Heart left ventricle (tissue), 16 donors: ENCODE results near the gene SMLR1. TPM values are rescaled to one million over a fixed set of nuclear protein-coding genes. Genes with fewer than 3 reads are reported as not detected.
A peak's percentile ranks its signal among the peaks of the same experiment; 100 is the strongest.

ENCODE experiments used
- ATAC-seq, 4 donors: fragments of 200-7000 bp; cut with Tn5 transposase; one replicate each; pipeline ENCODE4 v1.9.1; 2020 to 2022; ENCODE audit warnings: moderate library complexity in 4 of 4, mild to moderate bottlenecking in 3 of 4, moderate number of reproducible peaks in 1 of 4
- DNase-seq, 5 donors: peaks; one replicate each; pipeline ENCODE4 v3.0.0-alpha.2; 2020
- H3K27ac ChIP-seq, 12 donors: fragments of 200-600 bp; sonication (generic) in 4 of 12; one replicate each; pipeline versions ENCODE4 v1.5.0 to v1.8.0; 2016 to 2022; ENCODE audit warnings: mild to moderate bottlenecking in 2 of 12
- H3K27me3 ChIP-seq, 9 donors: fragments of 200-600 bp; sonication (generic) in 2 of 9; one replicate each; pipeline versions ENCODE4 v1.5.1 to v1.8.0; 2016 to 2022; ENCODE audit warnings: mild to moderate bottlenecking in 3 of 9
- H3K36me3 ChIP-seq, 9 donors: fragments of 200-600 bp; sonication (generic) in 2 of 9; one replicate each; pipeline versions ENCODE4 v1.5.0 to v1.8.0; 2018 to 2022; ENCODE audit warnings: mild to moderate bottlenecking in 2 of 9
- H3K4me1 ChIP-seq, 12 donors: fragments of 200-600 bp; sonication (generic) in 4 of 12; one replicate each; pipeline versions ENCODE4 v1.5.0 to v1.8.0; 2016 to 2022; ENCODE audit warnings: mild to moderate bottlenecking in 3 of 12
- H3K4me3 ChIP-seq, 12 donors: fragments of 200-600 bp; sonication (generic) in 4 of 12; one replicate each; pipeline versions ENCODE4 v1.5.0 to v1.8.0; 2017 to 2022; ENCODE audit warnings: mild to moderate bottlenecking in 9 of 12, moderate library complexity in 4 of 12
- H3K9me3 ChIP-seq, 12 donors: fragments of 200-600 bp; sonication (generic) in 4 of 12; one replicate each; pipeline versions ENCODE4 v1.5.0 to v1.8.0; 2016 to 2022; ENCODE audit warnings: mild to moderate bottlenecking in 1 of 12
- POLR2A ChIP-seq, 2 donors: fragments of 450-650 bp; IDR thresholded peaks; one replicate each; pipeline ENCODE4 v1.6.1; 2017; ENCODE audit warnings: antibody characterized with exemption in 2 of 2, mild to moderate bottlenecking in 2 of 2, moderate library complexity in 2 of 2
- WGBS, 4 donors: extraction: QIAGEN DNeasy Blood & Tissue Kit in 2 of 4; methylation state at CpG; one replicate each; pipeline versions ENCODE4 v1.1.5 to v1.1.7; 2013 to 2018; 5-methylcytosine and 5-hydroxymethylcytosine counted together
- intact Hi-C, 10 donors: fragments of 100-400 bp; cut with DNase I; formaldehyde crosslinking; loops; one replicate each; pipeline versions ENCODE4 v1.11.1 to v1.14.2; 2022
- polyA plus RNA-seq, 2 donors: library from polyadenylated mRNA; stranded (reverse); fragments of 200-250 nt; gene quantifications; one replicate each; pipeline ENCODE4 v1.2.3, GENCODE V29; 2013
- total RNA-seq, 9 donors: library from RNA; depleted of rRNA in 2 of 9; stranded (reverse); fragments of >200 nt in 2 of 9; fragmentation: NEBNext Ultra II Directional in 3 of 9; extraction: Animal tissue kit (Norgen Biotek cat#: 25700) in 3 of 9; gene quantifications; one replicate each; pipeline versions ENCODE4 v1.1.0 to v1.2.4, GENCODE V29; 2016 to 2023
- TF ChIP-seq, protein P1 (sequence below), 12 donors: fragments of 200-600 bp; sonication (generic) in 4 of 12; IDR thresholded peaks; one replicate each; pipeline versions ENCODE4 v1.5.0 to v1.8.0; 2018 to 2022; ENCODE audit warnings: antibody characterized with exemption in 12 of 12, mild to moderate bottlenecking in 5 of 12
- donor health status: ischemic (EF 13 %, LVEDD 7.1; RV severe dilation, severe dysfunction).
- donor health status: healthy with polysubstance abuse.
- donor health status: DM: no; HTN: yes; CAD: no.
- donor health status: DM: no; HTN: no; CAD: no.
- donor health status: ischemic (EF 25% LVEDD 6.9; RV normal size, moderate dysfunction).
- donor health status: ischemic (EF 25% LVEDD 5.7; RV mildly dilated, moderate dysfunction).
- donor health status: healthy.
- donor health status: DM: yes; HTN: yes; CAD: no.
- donor health status: ischemic (EF 35%, LVEDD 5.7; RV mildly dilated, moderate dysfunction).
- donor health status: nonischemic (EF 11% LVEDD 7.7; RV severe dilation, severe dysfunction).
- donor health status: DM: yes; HTN: yes; CAD: no.
- donor health status: PGD.
- donor health status: ischemic (EF 29% LVEDD 5.4; RV normal size, mild dysfunction).
- donor health status: nonischemic (EF 23%, LVEDD 6.1; RV moderate dilation, normal function).

SMLR1 gene
- total and polyA plus RNA-seq, 11 donors: not detected

DNA sequence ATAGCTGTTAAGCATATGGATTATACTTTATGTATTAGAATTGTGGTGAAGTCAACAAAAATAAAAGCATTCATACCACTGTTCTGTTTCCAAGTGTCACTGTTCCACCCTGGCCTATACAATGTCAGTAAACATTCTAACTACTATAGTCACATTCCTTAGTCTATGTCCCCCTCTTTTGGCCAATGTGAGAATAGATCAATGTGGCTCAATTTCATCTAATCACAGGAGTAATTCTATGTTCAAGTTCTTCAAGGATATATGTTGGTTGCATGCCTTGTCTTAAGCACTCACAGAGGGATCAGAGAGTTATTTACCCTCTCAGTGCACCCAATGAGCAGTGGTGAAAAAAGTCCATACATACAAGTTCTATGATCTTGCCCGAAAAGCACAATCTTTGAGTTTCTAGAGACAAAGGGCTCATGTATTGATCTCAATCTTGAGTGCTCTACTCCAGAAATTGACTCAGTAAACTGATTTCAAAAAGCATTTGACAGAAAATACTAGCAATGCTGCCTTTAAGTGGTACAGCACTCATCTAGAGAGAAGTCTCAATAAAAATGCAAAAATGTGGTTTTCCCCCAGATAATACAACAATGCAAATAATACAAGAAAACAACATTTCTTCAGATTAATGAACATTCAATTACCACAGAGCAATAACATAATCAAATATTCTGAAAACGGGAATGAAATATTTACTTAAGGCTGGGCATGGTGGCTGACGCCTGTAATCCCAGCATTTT lies 16.5 kb downstream of the SMLR1 start:
- TF ChIP-seq, protein P1, sequence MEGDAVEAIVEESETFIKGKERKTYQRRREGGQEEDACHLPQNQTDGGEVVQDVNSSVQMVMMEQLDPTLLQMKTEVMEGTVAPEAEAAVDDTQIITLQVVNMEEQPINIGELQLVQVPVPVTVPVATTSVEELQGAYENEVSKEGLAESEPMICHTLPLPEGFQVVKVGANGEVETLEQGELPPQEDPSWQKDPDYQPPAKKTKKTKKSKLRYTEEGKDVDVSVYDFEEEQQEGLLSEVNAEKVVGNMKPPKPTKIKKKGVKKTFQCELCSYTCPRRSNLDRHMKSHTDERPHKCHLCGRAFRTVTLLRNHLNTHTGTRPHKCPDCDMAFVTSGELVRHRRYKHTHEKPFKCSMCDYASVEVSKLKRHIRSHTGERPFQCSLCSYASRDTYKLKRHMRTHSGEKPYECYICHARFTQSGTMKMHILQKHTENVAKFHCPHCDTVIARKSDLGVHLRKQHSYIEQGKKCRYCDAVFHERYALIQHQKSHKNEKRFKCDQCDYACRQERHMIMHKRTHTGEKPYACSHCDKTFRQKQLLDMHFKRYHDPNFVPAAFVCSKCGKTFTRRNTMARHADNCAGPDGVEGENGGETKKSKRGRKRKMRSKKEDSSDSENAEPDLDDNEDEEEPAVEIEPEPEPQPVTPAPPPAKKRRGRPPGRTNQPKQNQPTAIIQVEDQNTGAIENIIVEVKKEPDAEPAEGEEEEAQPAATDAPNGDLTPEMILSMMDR (IDR thresholded peaks at IDR 0.05): peak in 9 of 12 donors; percentile 15 to 55 (median 40)
- no peak for TF ChIP-seq POLR2A (IDR thresholded peaks at IDR 0.05)

DNA sequence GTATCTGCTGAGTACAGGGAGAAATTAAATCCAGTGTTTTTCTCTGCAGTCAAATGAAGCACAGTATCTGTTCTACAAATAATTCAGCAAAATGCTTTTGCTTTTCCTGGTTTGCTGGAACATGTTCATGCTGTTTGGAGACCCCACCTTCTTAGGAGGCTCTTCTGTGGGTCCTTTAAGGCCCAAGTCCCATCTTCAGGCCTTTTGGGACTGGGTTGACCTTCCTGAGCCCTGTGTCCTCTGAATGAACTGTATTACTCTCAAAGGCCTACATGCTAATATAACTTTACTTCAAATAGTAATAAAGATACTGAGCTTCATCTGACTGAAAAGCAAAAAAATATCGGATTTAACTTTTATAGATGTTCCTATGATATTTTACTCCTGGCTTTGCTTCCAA lies 19.3 kb downstream of the SMLR1 start:
- WGBS, 4 donors: 69 to 83% (median 79%) methylated on average over 1 of the region's 1 CpG
- TF ChIP-seq, protein P1 (IDR thresholded peaks at IDR 0.05): no peak
- TF ChIP-seq POLR2A (IDR thresholded peaks at IDR 0.05): no peak
- H3K9me3 ChIP-seq: no peaks in the 10 kb centered on the region
- H3K4me1 ChIP-seq: peaks cover 0 to 37% (median 4%) of the 10 kb centered on the region in 12 donors
- no peak overlapping the region for H3K4me3 ChIP-seq
- intact Hi-C loops: loop anchor here in 6 of 10 donors (10.0 kb wide), 1 partner anchor 522 kb away; no protein-coding TSS in a partner anchor
- H3K27ac ChIP-seq: no peak overlapping the region
- peaks cover 0 to 10% (median 0%) of the 10 kb centered on the region in 9 donors for H3K36me3 ChIP-seq
- no peak for DNase-seq
- ATAC-seq: no peak
- H3K27me3 ChIP-seq: no peaks in the 10 kb centered on the region

More for the DNA sequence above, 16.5 kb downstream of the SMLR1 start:
- ATAC-seq (no peak), DNase-seq (no peak)
- Histone ChIP-seq H3K4me1 (peaks cover 0 to 38% (median 4%) of the 10 kb centered on the region in 12 donors), H3K27me3 (no peaks in the 10 kb centered on the region), H3K9me3 (no peaks in the 10 kb centered on the region), H3K27ac (no peak overlapping the region), H3K36me3 (peaks cover 0 to 28% (median 3%) of the 10 kb centered on the region in 9 donors), H3K4me3 (no peak overlapping the region)
- intact Hi-C loops: loop anchor here in 6 of 10 donors (10.0 kb wide), 1 partner anchor 519 kb away; no protein-coding TSS in a partner anchor
- WGBS, 4 donors: 78 to 87% (median 80%) methylated on average over 3 of the region's 3 CpGs

DNA sequence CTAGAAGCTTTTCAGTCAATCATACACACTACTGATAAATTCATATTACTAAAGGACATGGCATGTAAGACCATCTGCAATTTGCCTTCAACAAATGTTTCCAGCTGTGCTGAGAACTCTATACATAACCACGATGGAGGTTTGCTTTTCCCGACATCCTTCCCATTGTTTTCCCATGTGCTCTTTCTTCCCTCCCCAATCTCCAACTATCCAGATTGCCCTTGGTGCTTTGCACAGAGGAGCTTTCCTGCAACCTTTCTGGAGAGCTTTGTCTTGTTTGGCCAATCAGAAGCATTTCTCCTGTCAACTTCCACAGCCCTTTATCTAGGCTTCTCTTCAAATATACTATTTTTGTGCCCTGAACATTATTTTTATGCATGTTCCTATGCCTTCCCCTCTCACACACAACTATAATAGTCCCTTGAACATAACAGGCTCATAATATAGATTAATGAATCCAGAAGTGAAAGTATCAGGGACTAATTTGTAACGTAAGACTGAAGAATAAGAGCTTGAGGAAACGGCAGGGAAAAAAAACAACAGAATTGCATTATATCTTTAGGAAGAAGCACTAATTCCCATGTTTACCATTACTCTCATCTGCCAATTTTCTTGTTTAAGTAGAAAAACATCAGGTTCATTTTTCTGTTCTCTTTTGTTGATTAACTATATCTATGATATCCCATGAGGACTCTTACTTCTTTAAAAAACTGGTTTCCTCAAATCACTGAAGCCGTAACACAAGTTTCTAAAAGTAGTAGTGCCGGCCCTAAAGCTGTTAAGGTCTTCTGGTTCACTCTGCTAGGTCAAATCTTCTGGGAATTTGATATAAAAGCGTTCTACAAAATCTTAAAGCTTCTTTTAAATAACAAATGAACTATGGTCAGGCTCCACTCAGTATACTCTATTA lies 20.1 kb downstream of the SMLR1 start:
- Histone ChIP-seq H3K36me3 (peaks cover 0 to 8% (median 0%) of the 10 kb centered on the region in 9 donors), H3K4me1 (peaks cover 0 to 34% (median 4%) of the 10 kb centered on the region in 12 donors), H3K9me3 (no peaks in the 10 kb centered on the region), H3K4me3 (peak overlapping the region in 1 of 12 donors; percentile 22), H3K27ac (peak overlapping the region in 2 of 12 donors; percentile 4 to 5), H3K27me3 (no peaks in the 10 kb centered on the region)
- peak in 1 of 4 donors; percentile 41 for ATAC-seq
- 48 to 59% (median 49%) methylated on average over 7 of the region's 7 CpGs for WGBS, 4 donors
- DNase-seq: no peak
- TF ChIP-seq POLR2A (IDR thresholded peaks at IDR 0.05): no peak
- TF ChIP-seq, protein P1 (IDR thresholded peaks at IDR 0.05): no peak
- intact Hi-C loops: loop anchor here in 6 of 10 donors (10.0 kb wide), 1 partner anchor 522 kb away; no protein-coding TSS in a partner anchor
